Thyroid gland (tissue), 4 donors: Measurements from ENCODE around the gene RPS19. TPM values are rescaled to one million over a fixed set of nuclear protein-coding genes. Genes with fewer than 3 reads are reported as not detected.

Source experiments
- DNase-seq, 2 donors: peaks; one replicate each; pipeline ENCODE4 v3.0.0-alpha.2; 2019
- H3K27ac ChIP-seq, 3 donors: fragments of 200-600 bp; sonication (generic); 1 replicate in 2 of 3; 2 replicates in 1 of 3; pipeline ENCODE4 v1.5.1; 2016 to 2019; ENCODE audit warnings: mild to moderate bottlenecking in 1 of 3, moderate library complexity in 1 of 3
- H3K27me3 ChIP-seq: fragments of 200-600 bp; sonication (generic); one replicate; pipeline ENCODE4 v1.5.1; 2019
- H3K36me3 ChIP-seq, 2 donors: fragments of 200-600 bp; sonication (generic); one replicate each; pipeline ENCODE4 v1.5.1; 2016 to 2019
- H3K4me1 ChIP-seq, 2 donors: fragments of 200-600 bp; sonication (generic); one replicate each; pipeline ENCODE4 v1.5.1; 2017 to 2019
- H3K4me3 ChIP-seq, 3 donors: fragments of 200-600 bp; sonication (generic); replicated peaks in 1 of 3; 1 replicate in 2 of 3; 2 replicates in 1 of 3; pipeline ENCODE4 v1.5.1; 2016; ENCODE audit warnings: mild to moderate bottlenecking in 1 of 3
- H3K9me3 ChIP-seq: fragments of 200-600 bp; sonication (generic); one replicate; pipeline ENCODE4 v1.5.1; 2017
- POLR2A ChIP-seq, 2 donors: fragments of 450-650 bp; IDR thresholded peaks; one replicate each; pipeline ENCODE4 v1.6.1; 2017; ENCODE audit warnings: antibody characterized with exemption in 2 of 2, mild to moderate bottlenecking in 2 of 2, moderate library complexity in 1 of 2
- WGBS, 2 donors: methylation state at CpG; one replicate each; pipeline ENCODE4 v1.1.5; 2017; 5-methylcytosine and 5-hydroxymethylcytosine counted together
- intact Hi-C: fragments of 100-400 bp; cut with DNase I; formaldehyde crosslinking; loops from one replicate; pipeline ENCODE4 v1.15.1; 2023
- total RNA-seq, 4 donors: library from RNA; depleted of rRNA; stranded (reverse); fragments of >200 nt; gene quantifications; one replicate each; pipeline ENCODE4 v1.2.3, GENCODE V29; 2016
- TF ChIP-seq, protein P1 (sequence below), 6 experiments: fragments of 200-600 bp in 3 of 6; fragments of 450-650 bp in 3 of 6; sonication (generic) in 3 of 6; IDR thresholded peaks; one replicate each; pipeline ENCODE4 v1.5.1; 2016 to 2019; ENCODE audit warnings: antibody characterized with exemption in 6 of 6, mild to moderate bottlenecking in 2 of 6, inconsistent platforms in 1 of 6, moderate library complexity in 1 of 6

RPS19 gene
- total RNA-seq, 4 donors from 2014 or later = 351 to 1,305 (median 623) TPM

DNA sequence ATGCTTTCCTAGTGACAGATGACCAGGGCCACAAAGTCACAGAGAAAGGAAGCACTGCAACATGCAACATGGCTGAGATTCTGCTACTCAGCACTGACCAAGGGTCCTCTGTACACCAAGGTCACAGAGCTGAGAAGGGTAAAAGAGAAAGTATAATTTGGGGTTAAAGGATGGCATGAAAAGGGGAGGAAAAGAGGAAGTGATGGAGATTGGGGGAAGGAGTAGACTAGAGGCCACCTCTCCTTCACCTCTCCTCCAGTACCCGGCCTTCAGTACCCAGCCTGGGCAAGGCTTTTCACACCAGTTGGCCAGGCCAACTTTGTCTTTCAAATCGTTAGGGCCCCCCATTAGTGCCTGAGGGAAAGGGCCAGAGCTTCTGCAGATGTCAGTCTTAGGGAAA lies 6.3 kb upstream of the RPS19 start:
- TF ChIP-seq POLR2A (IDR thresholded peaks at IDR 0.05) = no peak
- TF ChIP-seq, protein P1, sequence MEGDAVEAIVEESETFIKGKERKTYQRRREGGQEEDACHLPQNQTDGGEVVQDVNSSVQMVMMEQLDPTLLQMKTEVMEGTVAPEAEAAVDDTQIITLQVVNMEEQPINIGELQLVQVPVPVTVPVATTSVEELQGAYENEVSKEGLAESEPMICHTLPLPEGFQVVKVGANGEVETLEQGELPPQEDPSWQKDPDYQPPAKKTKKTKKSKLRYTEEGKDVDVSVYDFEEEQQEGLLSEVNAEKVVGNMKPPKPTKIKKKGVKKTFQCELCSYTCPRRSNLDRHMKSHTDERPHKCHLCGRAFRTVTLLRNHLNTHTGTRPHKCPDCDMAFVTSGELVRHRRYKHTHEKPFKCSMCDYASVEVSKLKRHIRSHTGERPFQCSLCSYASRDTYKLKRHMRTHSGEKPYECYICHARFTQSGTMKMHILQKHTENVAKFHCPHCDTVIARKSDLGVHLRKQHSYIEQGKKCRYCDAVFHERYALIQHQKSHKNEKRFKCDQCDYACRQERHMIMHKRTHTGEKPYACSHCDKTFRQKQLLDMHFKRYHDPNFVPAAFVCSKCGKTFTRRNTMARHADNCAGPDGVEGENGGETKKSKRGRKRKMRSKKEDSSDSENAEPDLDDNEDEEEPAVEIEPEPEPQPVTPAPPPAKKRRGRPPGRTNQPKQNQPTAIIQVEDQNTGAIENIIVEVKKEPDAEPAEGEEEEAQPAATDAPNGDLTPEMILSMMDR (IDR thresholded peaks at IDR 0.05) = no peak
- Histone ChIP-seq H3K36me3 (no peaks in the 10 kb centered on the region), H3K27me3 (no peaks in the 10 kb centered on the region), H3K9me3 (no peaks in the 10 kb centered on the region), H3K27ac (no peak overlapping the region), H3K4me1 (no peaks in the 10 kb centered on the region), H3K4me3 (no peak overlapping the region)
- 59 to 63% methylated on average over 2 of the region's 2 CpGs for WGBS, 2 donors
- intact Hi-C loops = no loop called here
- no peak for DNase-seq

DNA sequence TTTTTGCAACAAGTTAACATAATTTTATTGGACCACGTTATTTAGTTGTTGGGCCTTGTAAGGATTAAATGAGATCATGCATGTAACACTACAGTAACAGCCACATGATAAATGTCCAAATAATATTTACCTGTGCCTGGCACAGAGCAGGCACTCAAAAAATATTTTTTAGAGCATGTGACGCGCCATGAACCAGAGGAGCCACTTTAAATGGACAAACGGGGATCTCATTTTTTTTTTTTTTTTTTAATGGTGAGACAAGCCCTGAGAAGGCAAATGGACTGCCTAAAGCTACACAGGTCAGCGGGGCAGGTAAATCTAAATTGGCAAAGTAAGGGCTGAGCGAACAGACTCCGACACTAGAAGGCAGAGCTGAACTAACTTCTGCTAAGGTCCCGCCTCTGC lies 840 bp upstream of the RPS19 start:
- H3K36me3 ChIP-seq = peaks cover 18 to 28% of the 10 kb centered on the region in 2 donors
- peaks cover 18 to 19% of the 10 kb centered on the region in 2 donors for H3K4me1 ChIP-seq
- H3K9me3 ChIP-seq = no peaks in the 10 kb centered on the region
- TF ChIP-seq, protein P1 (IDR thresholded peaks at IDR 0.05) = no peak
- no peak for TF ChIP-seq POLR2A (IDR thresholded peaks at IDR 0.05)
- no peak for DNase-seq
- no peaks in the 10 kb centered on the region for H3K27me3 ChIP-seq
- no peak overlapping the region for H3K4me3 ChIP-seq
- intact Hi-C loops = no loop called here
- H3K27ac ChIP-seq = peak overlapping the region in 2 of 3 donors; percentile 40 to 61
- 5% methylated on average over 8 of the region's 8 CpGs for WGBS, 2 donors

DNA sequence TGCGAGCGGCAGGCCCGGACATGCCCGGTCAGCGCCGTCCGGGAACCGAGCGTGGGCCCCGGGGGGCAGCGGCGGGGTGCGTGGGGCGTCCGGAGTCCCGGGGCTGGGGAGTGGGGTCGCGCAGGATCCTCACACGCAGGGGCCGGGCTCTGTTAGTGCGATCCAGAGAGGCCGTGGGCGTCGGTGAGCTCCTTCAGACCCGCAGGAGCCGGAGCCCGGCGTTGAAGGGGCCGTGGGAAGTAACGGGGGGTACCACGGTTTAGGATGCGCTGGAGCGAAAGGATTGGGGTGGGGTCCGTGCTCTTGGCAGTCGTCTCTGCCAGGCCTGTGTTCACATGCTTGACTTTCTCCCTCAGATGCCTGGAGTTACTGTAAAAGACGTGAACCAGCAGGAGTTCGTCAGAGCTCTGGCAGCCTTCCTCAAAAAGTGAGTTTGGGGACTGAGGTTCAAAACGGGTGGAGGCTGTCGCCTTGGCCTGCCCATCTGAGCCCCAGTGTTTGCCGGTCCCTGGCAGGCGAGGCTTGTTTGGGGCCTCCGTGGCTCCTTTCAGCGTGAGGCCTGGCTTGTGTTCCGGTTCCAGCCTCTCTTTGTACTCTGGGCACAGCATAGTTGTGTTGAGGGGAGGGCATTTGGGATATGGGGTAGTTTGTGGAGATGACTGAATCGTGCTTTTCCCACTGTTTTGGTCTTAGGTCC lies 512 bp downstream of the RPS19 start:
- TF ChIP-seq, protein P1 (IDR thresholded peaks at IDR 0.05) = no peak
- TF ChIP-seq POLR2A (IDR thresholded peaks at IDR 0.05) = no peak

DNA sequence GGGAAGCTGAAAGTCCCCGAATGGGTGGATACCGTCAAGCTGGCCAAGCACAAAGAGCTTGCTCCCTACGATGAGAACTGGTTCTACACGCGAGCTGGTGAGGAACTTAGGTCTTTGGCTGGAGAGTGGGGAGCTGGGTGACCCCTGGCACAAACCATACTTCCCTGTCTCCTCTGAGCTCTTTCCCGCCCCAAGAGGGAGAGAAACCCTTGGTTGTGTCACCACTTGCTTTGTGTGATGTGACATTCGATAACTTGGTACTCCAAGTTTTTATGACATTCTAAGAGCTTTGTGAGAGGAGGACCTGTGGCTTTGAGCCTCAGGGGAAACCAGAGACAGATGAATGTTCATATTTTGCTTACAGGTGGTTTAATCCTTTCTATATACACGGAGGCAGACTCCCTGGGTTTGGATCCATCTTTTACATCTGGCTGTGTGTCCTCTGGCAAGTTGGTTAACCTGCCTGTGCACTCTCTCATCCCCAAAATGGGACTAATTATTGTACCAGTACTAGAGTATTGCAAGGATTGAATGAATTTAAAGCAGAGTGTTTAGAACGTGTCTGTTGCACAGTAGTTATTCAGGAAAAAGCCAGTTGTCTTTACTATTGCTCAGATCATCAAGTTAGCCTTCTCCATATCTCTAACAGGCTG lies 1.2 kb downstream of the RPS19 start:
- H3K36me3 ChIP-seq = peaks cover 32 to 45% of the 10 kb centered on the region in 2 donors
- no peaks in the 10 kb centered on the region for H3K9me3 ChIP-seq
- H3K27me3 ChIP-seq = no peaks in the 10 kb centered on the region
- intact Hi-C loops = loop anchor here (5.0 kb wide), 1 partner anchor 96 kb away; the partner anchor contains the start of gene RABAC1
- no peak for DNase-seq
- peak overlapping the region in 1 of 3 donors; percentile 97 for H3K4me3 ChIP-seq
- H3K4me1 ChIP-seq = peaks cover 18 to 19% of the 10 kb centered on the region in 2 donors
- 40 to 41% methylated on average over 7 to 9 of the region's 9 CpGs for WGBS, 2 donors
- peak overlapping the region in 1 of 3 donors; percentile 86 for H3K27ac ChIP-seq
- TF ChIP-seq, protein P1 (IDR thresholded peaks at IDR 0.05) = no peak
- no peak for TF ChIP-seq POLR2A (IDR thresholded peaks at IDR 0.05)

More for the DNA sequence above, 512 bp downstream of the RPS19 start:
- 0 to 7% methylated on average over 9 to 33 of the region's 45 CpGs for WGBS, 2 donors
- intact Hi-C loops = loop anchor here (5.0 kb wide), 1 partner anchor 97 kb away; the partner anchor contains the start of gene RABAC1
- H3K4me1 ChIP-seq = peaks cover 18 to 19% of the 10 kb centered on the region in 2 donors
- H3K27ac ChIP-seq = peak overlapping the region; percentile 86 to 94 (median 89)
- H3K27me3 ChIP-seq = no peaks in the 10 kb centered on the region
- peak in 1 of 2 donors; percentile 14 for DNase-seq
- no peaks in the 10 kb centered on the region for H3K9me3 ChIP-seq
- peak overlapping the region; percentile 38 to 97 (median 65) for H3K4me3 ChIP-seq
- peaks cover 32 to 41% of the 10 kb centered on the region in 2 donors for H3K36me3 ChIP-seq

DNA sequence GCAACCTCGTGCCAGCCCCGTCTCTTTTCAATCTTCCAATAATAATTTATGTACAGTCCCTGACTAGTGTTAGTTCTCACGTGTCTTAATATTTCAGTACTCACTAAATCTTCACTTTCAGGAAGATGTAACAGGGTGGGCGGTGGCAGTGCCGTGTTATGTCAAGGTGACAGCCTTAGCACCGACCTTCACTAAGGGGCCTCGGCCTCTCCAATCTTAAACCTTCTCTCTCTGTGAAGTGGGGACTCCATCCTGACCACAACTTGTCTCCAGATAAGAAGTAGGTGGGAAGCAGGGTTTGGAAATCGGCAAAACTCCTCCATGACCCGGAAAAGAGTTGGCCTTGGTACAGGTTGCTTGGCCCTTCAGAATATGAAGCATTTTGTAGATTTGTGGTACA lies 1.8 kb downstream of the RPS19 start:
- Histone ChIP-seq H3K27me3 (no peaks in the 10 kb centered on the region), H3K4me3 (no peak overlapping the region), H3K27ac (no peak overlapping the region), H3K9me3 (no peaks in the 10 kb centered on the region), H3K4me1 (peaks cover 18 to 19% of the 10 kb centered on the region in 2 donors), H3K36me3 (peaks cover 32 to 48% of the 10 kb centered on the region in 2 donors)
- no peak for DNase-seq
- no peak for TF ChIP-seq POLR2A (IDR thresholded peaks at IDR 0.05)
- TF ChIP-seq, protein P1 (IDR thresholded peaks at IDR 0.05) = no peak
- intact Hi-C loops = loop anchor here (5.0 kb wide), 1 partner anchor 95 kb away; the partner anchor contains the start of gene RABAC1
- WGBS, 2 donors = 72 to 81% methylated on average over 9 of the region's 9 CpGs
